IPS DF 4.7 (cell line): ENCODE results near the gene GALK1.

Source experiments
- DNase-seq: peaks from one replicate; pipeline ENCODE4 v3.0.0-alpha.2; 2013; ENCODE audit warnings: low spot score; ENCODE audit errors: extremely low read depth

The GALK1 gene

GRCh38 chr17:75751676-75752404 lies 13.2 kb downstream of the GALK1 start:
- DNase-seq: no peak

GRCh38 chr17:75750661-75751423 lies 14.2 kb downstream of the GALK1 start:
- DNase-seq: no peak

- DNase-seq: no peak
Measured at GRCh38 chr17:75749545-75750389, 15.2 kb downstream of the GALK1 start.

- DNase-seq: no peak
Measured at GRCh38 chr17:75748706-75749105, 16.3 kb downstream of the GALK1 start.

GRCh38 chr17:75743625-75744206 lies 21.3 kb downstream of the GALK1 start:
- DNase-seq: no peak

GRCh38 chr17:75742337-75742736 lies 22.7 kb downstream of the GALK1 start:
- DNase-seq: no peak

- DNase-seq: no peak
Measured at GRCh38 chr17:75740631-75741077, 24.3 kb downstream of the GALK1 start.

- no peak for DNase-seq
Measured at GRCh38 chr17:75740215-75740614, 24.8 kb downstream of the GALK1 start.

GRCh38 chr17:75739801-75740200 lies 25.2 kb downstream of the GALK1 start:
- no peak for DNase-seq

- DNase-seq: no peak
Measured at GRCh38 chr17:75739174-75739573, 25.8 kb downstream of the GALK1 start.

GRCh38 chr17:75738218-75738802 lies 26.7 kb downstream of the GALK1 start:
- no peak for DNase-seq

- DNase-seq: no peak
Measured at GRCh38 chr17:75737133-75737962, 27.6 kb downstream of the GALK1 start.

GRCh38 chr17:75736173-75736835 lies 28.7 kb downstream of the GALK1 start:
- no peak for DNase-seq

GRCh38 chr17:75734674-75735294 lies 30.2 kb downstream of the GALK1 start:
- no peak for DNase-seq

- no peak for DNase-seq
Measured at GRCh38 chr17:75733471-75733870, 31.5 kb downstream of the GALK1 start.

GRCh38 chr17:75731716-75732498 lies 33.1 kb downstream of the GALK1 start:
- DNase-seq: no peak

- DNase-seq: no peak
Measured at GRCh38 chr17:75731086-75731715, 33.8 kb downstream of the GALK1 start.

- no peak for DNase-seq
Measured at GRCh38 chr17:75730065-75730464, 34.9 kb downstream of the GALK1 start.
